ENCODE measurements around the gene ADI1.

DNA sequence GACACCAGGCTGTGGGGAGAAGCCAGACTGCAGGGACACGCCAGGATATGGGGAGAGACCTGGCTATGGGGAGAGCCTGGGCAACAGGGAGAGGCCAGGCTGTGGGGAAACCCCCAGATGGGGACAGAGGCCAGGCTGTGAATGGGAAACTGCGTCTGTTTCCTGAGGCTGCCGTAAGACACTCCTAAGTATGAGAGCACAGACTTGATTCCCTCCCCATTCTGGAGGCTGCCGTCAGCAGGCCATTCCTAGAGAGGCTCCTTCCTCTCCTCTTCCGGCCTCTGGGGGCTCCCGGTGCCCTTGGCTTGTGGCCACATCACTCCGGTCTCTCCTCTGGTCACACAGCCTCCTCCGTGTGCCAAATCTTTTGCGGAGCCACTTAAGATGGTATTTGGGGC lies 32.3 kb downstream of the ADI1 start:
- TF ChIP-seq SUZ12 (IDR thresholded peaks at IDR 0.05) = no peak
- TF ChIP-seq, protein P1, sequence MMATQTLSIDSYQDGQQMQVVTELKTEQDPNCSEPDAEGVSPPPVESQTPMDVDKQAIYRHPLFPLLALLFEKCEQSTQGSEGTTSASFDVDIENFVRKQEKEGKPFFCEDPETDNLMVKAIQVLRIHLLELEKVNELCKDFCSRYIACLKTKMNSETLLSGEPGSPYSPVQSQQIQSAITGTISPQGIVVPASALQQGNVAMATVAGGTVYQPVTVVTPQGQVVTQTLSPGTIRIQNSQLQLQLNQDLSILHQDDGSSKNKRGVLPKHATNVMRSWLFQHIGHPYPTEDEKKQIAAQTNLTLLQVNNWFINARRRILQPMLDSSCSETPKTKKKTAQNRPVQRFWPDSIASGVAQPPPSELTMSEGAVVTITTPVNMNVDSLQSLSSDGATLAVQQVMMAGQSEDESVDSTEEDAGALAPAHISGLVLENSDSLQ (IDR thresholded peaks at IDR 0.05) = no peak
